Putamen (tissue), 1 donor: ENCODE data around the gene FXYD3.

ENCODE experiments used
- DNase-seq: peaks from one replicate; pipeline ENCODE4 v3.0.0-alpha.2; 2016; ENCODE audit warnings: low spot score

The FXYD3 gene, protein sequence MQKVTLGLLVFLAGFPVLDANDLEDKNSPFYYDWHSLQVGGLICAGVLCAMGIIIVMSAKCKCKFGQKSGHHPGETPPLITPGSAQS

DNA sequence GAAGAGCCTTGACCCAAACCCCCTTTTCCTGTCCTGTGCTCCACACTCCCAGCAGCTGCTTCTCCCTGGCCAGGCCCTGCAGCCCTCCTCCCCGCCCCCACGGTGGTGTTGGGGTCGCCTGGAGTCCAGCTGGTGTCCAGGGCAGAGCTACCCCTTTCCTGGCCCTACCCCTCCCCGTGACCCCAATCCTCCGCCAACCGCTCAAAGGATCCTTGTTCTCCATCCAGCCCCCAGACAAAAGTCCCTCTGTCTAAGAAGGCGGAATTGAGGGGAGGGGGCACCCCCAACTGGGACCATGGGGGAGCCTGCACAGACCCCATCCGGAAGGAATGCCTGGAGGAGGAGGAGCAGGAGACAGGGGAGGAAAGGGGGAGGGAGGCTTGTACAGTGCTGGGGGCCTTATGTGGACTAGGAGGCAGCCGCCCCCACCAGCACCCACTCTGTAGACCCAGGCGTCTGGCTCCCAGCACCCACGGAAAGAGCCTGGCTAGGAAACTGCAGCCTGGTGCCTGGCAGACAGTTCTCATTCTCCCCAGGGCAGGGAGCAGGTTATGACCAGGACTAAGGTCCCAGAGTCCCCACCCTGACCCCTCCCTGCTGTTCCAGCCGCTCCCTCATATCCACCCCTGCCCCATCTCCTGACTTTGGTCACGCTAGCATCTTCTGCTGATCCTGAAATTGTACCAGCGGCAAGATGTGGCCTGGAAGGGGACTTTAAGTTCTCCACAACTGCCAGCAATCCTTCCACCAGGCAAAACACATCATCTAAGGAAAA is at the start of gene FXYD3:
Gene FXYD3 (plus strand): TSS at position 647 of the 775 bp plus-strand sequence. CDS start 3,554 bp downstream, outside the sequence.
- peak; percentile 96 for DNase-seq

- no peak for DNase-seq
These were observed 49.5 kb upstream of the FXYD3 start for GRCh38 chr19:35066121-35066520.

DNA sequence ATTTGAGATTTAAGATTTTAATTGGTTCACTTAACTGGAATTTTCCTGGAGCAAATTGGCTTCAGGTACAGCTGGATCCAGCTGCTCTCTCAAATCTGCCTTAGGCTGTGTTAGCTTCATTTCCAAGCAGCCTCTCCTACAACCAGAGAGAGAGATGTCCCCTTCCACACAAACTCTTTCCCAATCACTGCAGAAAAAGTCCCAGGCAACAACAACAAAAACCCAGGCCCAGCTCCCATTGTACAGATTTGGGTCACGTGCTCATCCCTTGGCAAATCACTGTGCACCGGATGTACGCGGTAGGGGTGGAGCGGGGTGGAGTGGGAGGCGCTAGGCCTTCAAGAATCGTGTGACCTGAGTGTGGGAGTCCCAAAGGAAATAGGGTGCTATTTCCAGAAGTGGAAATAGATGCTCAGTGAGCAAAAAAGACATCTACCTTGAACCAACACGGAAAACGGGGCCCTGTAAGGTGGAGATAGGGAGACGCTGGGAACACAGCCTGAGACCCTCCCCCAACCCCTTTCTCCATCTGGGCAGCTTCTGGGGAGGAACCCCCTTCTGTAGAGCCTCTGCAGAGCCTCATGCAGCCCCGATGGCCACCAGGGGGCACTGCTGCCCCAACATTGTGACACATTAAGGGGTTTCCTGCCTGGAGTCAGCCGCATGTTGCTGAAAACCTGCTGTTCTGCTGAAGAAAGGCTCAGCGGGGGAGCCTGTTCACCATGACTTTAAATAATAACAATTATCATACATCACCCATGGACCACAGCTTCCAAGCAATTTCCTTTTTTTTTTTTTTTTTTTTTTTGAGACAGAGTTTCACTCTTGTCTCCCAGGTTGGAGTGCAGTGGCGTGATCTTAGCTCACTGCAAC is 48.7 kb upstream of the FXYD3 start:
- peak; percentile 79 for DNase-seq

DNA sequence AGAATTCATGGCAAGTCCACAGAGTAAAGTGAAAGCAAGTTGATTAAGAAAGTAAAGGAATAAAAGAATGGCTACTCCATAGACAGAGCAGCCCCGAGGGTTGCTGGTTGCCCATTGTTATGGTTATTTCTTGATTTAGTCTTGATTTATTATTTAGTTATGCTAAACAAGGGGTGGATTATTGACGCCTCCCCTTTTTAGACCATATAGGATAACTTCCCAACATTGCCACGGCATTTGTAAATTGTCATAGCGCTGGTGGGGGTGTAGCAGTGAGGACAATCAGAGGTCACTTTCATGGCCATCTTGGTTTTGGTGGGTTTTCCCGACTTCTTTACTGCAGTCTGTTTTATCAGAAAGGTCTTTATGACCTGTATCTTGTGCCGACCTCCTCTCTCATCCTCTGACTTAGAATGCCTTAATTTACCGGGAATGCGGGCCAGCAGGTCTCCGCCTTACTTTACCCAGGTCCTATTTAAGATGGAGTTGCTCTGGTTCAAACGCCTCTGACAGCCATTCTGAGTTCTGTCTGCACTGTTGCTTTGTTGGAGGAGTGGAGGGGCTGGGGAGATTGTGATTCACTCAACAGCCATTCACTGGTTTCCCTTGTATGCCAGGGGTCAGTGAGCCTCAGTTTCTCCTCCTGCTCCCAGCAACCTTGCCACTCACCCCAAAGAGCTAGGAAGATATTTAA is 46.5 kb upstream of the FXYD3 start:
- no peak for DNase-seq

DNA sequence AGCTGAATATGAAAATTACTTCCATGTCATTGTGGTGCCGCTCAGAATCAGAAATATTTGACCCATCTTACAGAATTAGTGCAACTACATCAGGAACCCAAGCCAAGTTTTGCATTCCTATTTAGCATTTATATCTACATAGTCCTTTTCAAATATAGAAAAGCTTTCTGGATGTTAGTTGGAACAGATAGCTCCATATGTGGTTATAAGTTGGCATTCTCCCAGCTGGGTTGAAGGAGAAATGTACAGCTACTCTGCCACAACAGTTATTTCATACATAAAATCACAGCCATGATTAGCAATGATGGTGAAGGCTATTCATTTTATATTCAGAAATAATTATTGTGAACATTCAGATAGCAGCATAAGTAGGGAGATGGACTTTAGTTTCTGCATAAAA is 45.9 kb upstream of the FXYD3 start:
- DNase-seq = no peak

DNA sequence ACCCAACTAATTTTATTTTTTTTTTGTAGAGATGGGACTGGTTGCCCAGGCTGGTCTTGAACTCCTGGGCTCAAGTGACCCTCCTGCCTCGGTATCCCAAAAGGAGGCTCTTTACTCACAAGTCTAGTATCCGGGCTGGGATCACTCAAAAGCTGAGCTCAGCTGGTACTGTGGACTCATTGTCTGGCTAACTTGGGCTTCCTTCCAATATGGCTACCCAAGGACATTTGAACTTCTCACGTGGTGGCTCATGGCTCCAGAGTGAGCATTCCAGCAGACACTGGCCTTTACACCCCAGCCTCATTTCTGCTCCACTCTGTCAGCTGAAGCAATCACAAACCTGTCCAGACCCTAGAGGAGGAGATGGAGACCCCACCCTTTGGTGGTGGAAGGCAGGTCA is 45.2 kb upstream of the FXYD3 start:
- DNase-seq = no peak

DNA sequence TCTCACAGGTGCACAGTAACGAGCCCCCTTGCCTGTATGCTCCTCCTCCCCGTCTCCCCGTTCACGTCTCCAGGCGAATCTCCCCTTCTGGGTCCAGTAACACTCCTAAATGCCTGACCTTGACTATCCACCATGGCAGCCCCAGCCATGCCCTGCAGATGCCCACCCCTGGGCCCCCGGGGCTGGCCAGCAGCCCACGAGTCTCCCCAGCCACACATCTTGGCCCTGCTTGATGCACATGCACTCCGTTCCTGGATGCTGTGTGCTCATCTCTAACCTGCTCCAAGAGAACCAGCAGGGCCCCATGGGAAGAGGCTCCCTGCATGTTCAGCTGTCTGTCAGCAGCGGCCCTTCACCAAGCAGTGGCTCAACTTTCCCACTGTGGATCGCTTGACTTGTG is 42.1 kb upstream of the FXYD3 start:
- DNase-seq = no peak

DNA sequence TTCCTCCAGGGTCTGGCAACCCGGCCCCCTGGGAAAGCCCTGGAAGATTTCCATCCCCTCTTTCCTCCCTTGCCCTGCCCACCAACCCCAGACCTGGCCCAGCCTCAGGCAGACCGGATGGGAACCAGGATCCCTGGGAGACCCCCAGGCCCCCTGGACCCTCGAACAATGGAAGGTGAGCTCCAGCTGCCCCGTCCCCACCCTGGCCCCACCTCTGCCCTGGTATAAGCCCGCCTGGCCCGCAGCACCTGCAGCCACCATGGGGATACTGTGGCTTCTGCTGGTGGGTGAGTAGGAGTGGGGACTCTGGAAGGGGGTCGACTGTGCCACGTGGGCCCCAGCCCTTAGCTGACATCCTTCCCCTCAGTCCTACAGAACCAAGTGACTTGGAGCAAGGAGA is 41.7 kb upstream of the FXYD3 start:
- no peak for DNase-seq

GRCh38 chr19:35074426-35075201 is 41.0 kb upstream of the FXYD3 start:
- no peak for DNase-seq

DNA sequence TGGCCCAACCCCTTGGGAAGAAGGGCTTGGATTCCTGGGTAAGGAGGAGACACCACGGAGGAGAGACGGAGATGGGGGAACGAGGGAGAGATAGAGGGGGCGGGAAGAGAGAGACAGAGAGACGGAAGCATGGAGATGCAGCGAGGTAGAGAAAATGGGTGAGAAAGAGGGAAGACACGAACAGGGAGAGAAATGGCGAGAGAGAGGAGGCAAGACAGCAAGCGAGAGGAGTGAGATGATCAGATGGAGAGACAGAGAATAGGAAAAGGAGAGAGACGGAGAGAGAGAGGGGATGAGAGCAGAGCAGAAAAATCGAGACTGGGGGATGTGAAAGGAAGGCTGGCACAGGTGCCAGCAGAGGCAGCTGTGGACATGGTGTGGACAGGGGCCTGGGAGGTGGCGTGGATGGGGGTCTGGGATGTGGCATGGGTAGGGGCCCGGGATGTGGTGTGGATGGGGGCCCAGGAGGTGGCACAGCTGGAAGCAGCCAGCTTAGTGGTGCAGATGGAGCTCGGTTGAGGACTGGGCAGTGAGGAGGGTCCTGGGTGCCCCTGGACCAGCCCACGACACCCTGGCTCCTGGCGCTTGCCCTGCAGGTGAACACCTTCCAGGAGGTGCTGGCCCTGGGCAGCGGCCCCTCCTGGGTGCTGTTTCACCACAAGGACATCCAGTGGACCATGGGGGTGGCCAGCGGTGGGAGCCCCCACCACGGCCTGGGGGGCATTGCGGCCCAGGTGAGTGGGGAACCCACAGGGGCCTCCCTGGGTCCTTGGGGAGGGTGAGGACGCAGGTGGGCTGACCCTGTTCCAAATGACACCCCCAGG is 40.2 kb upstream of the FXYD3 start:
- DNase-seq = no peak

- no peak for DNase-seq
These were observed 39.6 kb upstream of the FXYD3 start for GRCh38 chr19:35076026-35076370.

DNA sequence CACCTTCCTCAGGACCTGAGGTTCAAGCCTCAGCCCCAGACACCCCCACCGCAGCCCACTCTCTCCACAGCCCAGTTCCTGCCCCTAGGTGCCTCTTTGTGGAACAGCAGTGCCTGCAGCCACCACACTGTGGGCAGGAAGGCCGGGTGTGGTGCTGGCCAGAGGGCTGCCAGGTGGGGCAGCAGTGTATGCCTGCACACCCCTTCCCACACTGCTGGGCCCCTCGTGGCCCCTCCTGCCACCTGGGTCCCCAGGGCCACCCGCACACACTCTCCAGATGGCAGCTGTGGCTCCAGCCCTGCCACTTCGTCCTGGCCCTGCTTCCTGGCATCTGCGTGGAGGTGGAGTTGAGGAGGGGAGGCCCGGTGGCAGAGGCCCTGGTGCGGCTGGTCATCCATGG is 39.0 kb upstream of the FXYD3 start:
- DNase-seq = no peak

DNA sequence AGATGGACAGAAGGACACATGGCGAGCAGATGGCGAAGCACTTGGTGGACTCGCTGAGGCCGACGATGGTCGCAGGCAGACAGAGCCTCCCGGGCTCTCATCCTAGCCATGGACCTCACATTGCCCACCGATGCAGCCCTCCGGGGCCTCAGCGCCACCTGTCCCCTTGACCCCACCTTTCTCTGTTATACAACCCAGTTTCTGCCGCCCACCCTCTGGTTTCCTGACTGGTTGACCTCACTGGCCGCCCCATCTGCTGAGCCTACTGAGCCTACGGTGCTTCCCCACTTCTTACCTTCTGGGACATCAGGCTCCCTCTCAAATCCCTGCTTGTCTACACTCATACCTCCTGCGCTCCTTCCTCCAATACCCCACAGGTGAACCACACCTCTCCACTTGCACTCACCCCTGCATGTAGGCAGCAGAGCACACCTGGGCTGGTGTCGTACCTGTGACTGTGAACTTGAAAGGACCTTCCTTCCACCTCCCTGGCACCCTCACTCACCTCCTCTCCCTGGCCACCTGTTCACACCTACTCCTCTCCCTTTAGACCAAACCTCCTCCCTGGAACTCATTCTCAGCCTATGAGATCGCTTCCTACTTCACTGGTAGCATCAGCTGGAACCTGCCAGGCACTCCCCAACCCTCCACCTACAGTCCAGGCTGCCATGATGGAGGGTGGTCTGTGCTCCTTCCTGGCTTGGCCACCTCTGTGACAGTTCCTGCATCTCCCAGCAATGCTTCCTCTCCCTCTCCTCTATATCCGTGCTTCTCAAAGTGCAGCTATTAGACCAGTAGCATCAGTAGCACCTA is 38.0 kb upstream of the FXYD3 start:
- DNase-seq = no peak

- DNase-seq = no peak
These were observed 35.8 kb upstream of the FXYD3 start for GRCh38 chr19:35079826-35080225.

GRCh38 chr19:35080613-35081170 is 34.9 kb upstream of the FXYD3 start:
- DNase-seq = no peak

DNA sequence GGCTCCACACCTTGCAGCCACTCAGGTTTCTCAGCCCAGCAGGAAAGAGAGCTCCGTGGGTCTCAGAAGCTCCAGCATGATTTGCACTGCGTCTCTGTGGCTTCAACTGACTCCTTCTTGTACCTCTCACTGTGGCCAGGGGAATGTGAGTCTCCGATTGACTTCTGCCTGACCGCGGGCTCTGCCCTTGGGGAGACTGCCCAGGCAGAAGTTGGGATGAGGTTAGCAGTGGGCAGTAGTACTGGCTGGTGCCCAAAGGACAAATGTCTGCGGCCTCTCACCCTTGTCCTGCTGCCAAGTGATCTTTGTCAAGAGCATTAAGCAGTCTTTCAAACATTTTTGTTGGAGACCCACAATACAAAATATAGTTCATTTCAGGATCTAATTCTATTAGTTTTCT is 34.4 kb upstream of the FXYD3 start:
- DNase-seq = no peak

DNA sequence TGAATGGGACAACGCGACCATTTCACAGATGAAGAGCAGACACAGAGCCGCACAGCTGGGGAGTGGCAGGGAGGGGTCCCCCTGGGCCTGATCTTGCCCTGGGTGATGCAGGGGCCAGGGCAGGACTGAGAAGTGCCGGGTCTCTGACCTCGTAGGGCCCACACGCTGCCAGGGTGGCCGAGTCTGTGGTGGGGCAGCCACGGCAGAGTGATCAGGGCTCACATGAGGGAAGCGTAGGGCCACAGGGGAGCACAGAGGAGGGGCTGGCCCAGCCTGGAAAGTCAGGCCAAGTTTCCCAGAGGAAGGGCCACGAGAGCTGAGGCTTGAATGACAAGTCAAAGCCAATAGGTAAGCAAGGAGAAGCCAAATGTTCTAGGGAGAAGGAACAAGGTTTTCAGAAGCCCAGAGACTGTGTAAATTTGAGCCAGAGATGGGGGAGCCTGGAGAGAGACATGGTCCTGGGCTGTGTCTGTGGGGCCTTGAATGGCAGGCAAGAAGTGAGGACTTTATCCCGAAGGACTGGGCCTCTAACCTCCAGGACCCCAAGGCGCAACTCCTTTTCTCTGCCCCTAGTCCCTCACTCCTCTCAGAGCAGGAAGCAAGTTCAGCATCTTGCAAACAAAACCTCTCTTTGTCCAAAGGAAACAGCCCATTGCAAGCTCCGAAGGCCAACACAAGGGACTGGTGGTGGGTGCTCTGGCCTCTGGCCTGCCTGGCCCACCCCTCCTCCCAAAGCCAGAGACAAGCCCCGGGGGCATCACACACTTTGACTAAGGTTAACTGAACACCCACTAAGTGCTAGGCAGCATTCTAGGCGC is 31.7 kb upstream of the FXYD3 start:
- DNase-seq = no peak

- DNase-seq = no peak
These were observed 31.2 kb upstream of the FXYD3 start for GRCh38 chr19:35084509-35084762.

DNA sequence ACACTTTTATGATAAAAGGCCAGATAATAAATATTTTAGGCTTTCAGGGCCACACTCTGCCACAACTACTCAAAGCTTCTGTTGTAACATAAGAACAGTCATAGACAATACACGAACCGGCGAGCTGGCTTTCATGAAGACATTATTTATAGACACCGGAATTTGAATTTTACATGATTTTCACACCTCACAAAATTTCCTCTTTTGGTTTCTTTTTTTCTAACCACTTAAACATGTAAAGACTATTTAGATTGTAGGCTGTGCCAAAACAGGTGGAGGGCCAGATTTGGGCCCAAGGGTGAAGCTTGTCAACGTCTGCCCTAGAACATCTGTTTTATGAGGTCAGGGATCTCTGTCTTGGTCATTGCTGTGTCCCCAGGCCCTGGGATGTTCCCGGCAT is 29.7 kb upstream of the FXYD3 start:
- DNase-seq = no peak
